Glutamatergic neuron (in vitro differentiated cells): ENCODE results near the gene UPK1B. TPM values are rescaled to one million over a fixed set of nuclear protein-coding genes. Genes with fewer than 3 reads are reported as not detected.
"Not testable (repeated sequence)": the region's sequence is repeated elsewhere in the genome, so short reads cannot be mapped to it uniquely, and the experiment has no call there.

Experiments used
- DNase-seq: peaks from one replicate; pipeline ENCODE4 v3.0.0; 2022
- H3K27ac Mint-ChIP-seq: one replicate; pipeline ENCODE4 v1.8.0; 2020; ENCODE audit warnings: mild to moderate bottlenecking, mixed read lengths, inconsistent platforms; ENCODE audit not compliant: unreplicated experiment
- H3K27me3 Mint-ChIP-seq: one replicate; pipeline ENCODE4 v1.8.0; 2020; ENCODE audit warnings: mild to moderate bottlenecking, moderate library complexity, mixed read lengths, inconsistent platforms; ENCODE audit not compliant: unreplicated experiment
- H3K36me3 Mint-ChIP-seq: one replicate; pipeline ENCODE4 v1.8.0; 2020; ENCODE audit warnings: mild to moderate bottlenecking, mixed read lengths, inconsistent platforms; ENCODE audit not compliant: unreplicated experiment
- H3K4me1 Mint-ChIP-seq: one replicate; pipeline ENCODE4 v1.8.0; 2020; ENCODE audit warnings: mild to moderate bottlenecking, low read depth, mixed read lengths, inconsistent platforms; ENCODE audit not compliant: unreplicated experiment
- H3K4me3 Mint-ChIP-seq: one replicate; pipeline ENCODE4 v1.8.0; 2020; ENCODE audit warnings: mild to moderate bottlenecking, mixed read lengths, inconsistent platforms; ENCODE audit not compliant: unreplicated experiment
- H3K9me3 Mint-ChIP-seq: one replicate; pipeline ENCODE4 v1.8.0; 2020; ENCODE audit warnings: mild to moderate bottlenecking, moderate library complexity, mixed read lengths, inconsistent platforms; ENCODE audit not compliant: unreplicated experiment
- CTCF ChIP-seq: fragments of 200-600 bp; sonication (generic); IDR thresholded peaks from one replicate; pipeline ENCODE4 v1.5.0; 2021; ENCODE audit not compliant: partially characterized antibody, unreplicated experiment
- total RNA-seq: library from RNA; stranded (reverse); fragmentation: NEBNext Ultra II Directional; extraction: Animal tissue kit (Norgen Biotek cat#: 25700); gene quantifications from one replicate; pipeline ENCODE4 v1.2.1, GENCODE V29; 2021; ENCODE audit not compliant: unreplicated experiment

Gene UPK1B
- total RNA-seq, 1 donor from 2014 or later: not detected

- H3K27me3 Mint-ChIP-seq: no peaks in the 10 kb centered on the region
- no peak for TF ChIP-seq CTCF
Measured at GRCh38 chr3:119240591-119241434, 67.4 kb downstream of the UPK1B start, which contains the start of gene B4GALT4. TSS of gene B4GALT4 (minus strand) at chr3:119240878. CDS start at chr3:119230099, 10,779 bp downstream.

GRCh38 chr3:119242387-119243057, 69.1 kb downstream of the UPK1B start:
- not testable (repeated sequence) for H3K27me3 Mint-ChIP-seq, H3K4me3 Mint-ChIP-seq, H3K9me3 Mint-ChIP-seq, DNase-seq, H3K36me3 Mint-ChIP-seq
- Mint-ChIP-seq H3K27ac (peak overlapping the region; percentile 87), H3K4me1 (peaks cover 11% of the 10 kb centered on the region)

More at GRCh38 chr3:119240591-119241434, 67.4 kb downstream of the UPK1B start, which contains the start of gene B4GALT4:
- Mint-ChIP-seq H3K9me3 (peaks cover 3% of the 10 kb centered on the region), H3K27ac (peak within 1 kb of the TSS; percentile 59), H3K4me1 (peaks cover 11% of the 10 kb centered on the region), H3K36me3 (peaks cover 4% of the 10 kb centered on the region), H3K4me3 (peak within 1 kb of the TSS; percentile 89)
- DNase-seq: peak; percentile 86

- Mint-ChIP-seq H3K36me3 (peaks cover 11% of the 10 kb centered on the region), H3K27ac (peak overlapping the region; percentile 87), H3K4me1 (peaks cover 11% of the 10 kb centered on the region)
- DNase-seq, H3K27me3 Mint-ChIP-seq, H3K4me3 Mint-ChIP-seq, H3K9me3 Mint-ChIP-seq: not testable (repeated sequence)
Measured at GRCh38 chr3:119243058-119243529, 69.7 kb downstream of the UPK1B start.

- peaks cover 3% of the 10 kb centered on the region for H3K9me3 Mint-ChIP-seq
- DNase-seq: no peak
- no peak overlapping the region for H3K4me3 Mint-ChIP-seq
- peaks cover 11% of the 10 kb centered on the region for H3K4me1 Mint-ChIP-seq
- TF ChIP-seq CTCF: no peak
- peak overlapping the region; percentile 67 for H3K27ac Mint-ChIP-seq
- peaks cover 11% of the 10 kb centered on the region for H3K36me3 Mint-ChIP-seq
- H3K27me3 Mint-ChIP-seq: no peaks in the 10 kb centered on the region
Measured at GRCh38 chr3:119243712-119244111, 70.3 kb downstream of the UPK1B start.

- peaks cover 20% of the 10 kb centered on the region for H3K36me3 Mint-ChIP-seq
- no peak for TF ChIP-seq CTCF
- peaks cover 5% of the 10 kb centered on the region for H3K9me3 Mint-ChIP-seq
- no peak overlapping the region for H3K4me3 Mint-ChIP-seq
- no peaks in the 10 kb centered on the region for H3K27me3 Mint-ChIP-seq
- DNase-seq: no peak
- no peak overlapping the region for H3K27ac Mint-ChIP-seq
- peaks cover 6% of the 10 kb centered on the region for H3K4me1 Mint-ChIP-seq
Measured at GRCh38 chr3:119245778-119246177, 72.4 kb downstream of the UPK1B start.

Other genes starting within 250 kb of the UPK1B start
- gene IGSF11, start 138.8 kb upstream of the UPK1B start, total RNA-seq: 8.2 TPM
- gene TEX55, start 27.4 kb upstream of the UPK1B start, total RNA-seq: not detected
- 24.3 TPM for gene B4GALT4, start 67.3 kb downstream of the UPK1B start, total RNA-seq
- 0.20 TPM for gene ARHGAP31, start 120.8 kb downstream of the UPK1B start, total RNA-seq